Measurements from ENCODE around the gene PEX11A.

PEX11A gene

DNA sequence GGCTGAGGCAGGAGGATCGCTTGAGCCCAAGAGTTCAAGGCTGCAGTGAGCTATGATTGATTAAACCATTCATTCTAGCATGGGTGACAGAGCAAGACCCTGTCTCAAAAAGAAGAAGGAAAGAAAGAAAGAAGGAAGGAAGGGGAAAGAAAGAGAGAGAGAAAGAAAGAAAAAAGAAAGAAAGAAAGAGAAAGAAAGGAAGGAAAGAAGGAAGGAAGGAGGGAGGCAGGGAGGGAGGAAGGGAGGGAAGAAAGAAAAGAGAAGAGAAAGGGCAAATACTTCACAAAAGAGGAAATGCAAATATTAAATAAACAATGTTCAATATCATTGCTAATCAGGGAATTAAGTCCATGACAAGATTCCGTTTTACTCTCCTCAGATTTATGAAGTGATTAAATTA lies 31.3 kb downstream of the PEX11A start:
- Histone ChIP-seq H3K36me3 (ENCODE audit: control insufficient read depth in 2 of 2, insufficient read depth in 1 of 2, low read length in 2 of 2) (no peaks in the 10 kb centered on the region), H3K9me3 (ENCODE audit: control insufficient read depth, insufficient read depth, low read depth, low read length) (no peaks in the 10 kb centered on the region), H3K4me3 (ENCODE audit: low read depth, low read length) (no peak overlapping the region), H3K27ac (ENCODE audit: extremely low read depth, low read depth, low read length) (no peak overlapping the region), H3K4me1 (ENCODE audit: control insufficient read depth, insufficient read depth, low read length) (peaks cover 6% of the 10 kb centered on the region; the same call in 1 of the 2 replicates)
- POLR2A ChIA-PET, result no interaction called here
- TF ChIP-seq ZNF366 (tag by site-specific recombination; conservative IDR thresholded peaks at IDR 0.05) (peak; percentile 88), ZNF274 (IDR thresholded peaks at IDR 0.05; ENCODE audit: low read length) (no peak), ZNF274 (tag by site-specific recombination; IDR thresholded peaks at IDR 0.05; ENCODE audit: borderline replicate concordance) (no peak)
- CTCF ChIA-PET, result interaction anchor here (0.6 to 7.8 kb wide), 3 partner anchors 12 to 215 kb away, joined by 3 to 36 read pairs (median 15); no protein-coding TSS in a partner anchor

DNA sequence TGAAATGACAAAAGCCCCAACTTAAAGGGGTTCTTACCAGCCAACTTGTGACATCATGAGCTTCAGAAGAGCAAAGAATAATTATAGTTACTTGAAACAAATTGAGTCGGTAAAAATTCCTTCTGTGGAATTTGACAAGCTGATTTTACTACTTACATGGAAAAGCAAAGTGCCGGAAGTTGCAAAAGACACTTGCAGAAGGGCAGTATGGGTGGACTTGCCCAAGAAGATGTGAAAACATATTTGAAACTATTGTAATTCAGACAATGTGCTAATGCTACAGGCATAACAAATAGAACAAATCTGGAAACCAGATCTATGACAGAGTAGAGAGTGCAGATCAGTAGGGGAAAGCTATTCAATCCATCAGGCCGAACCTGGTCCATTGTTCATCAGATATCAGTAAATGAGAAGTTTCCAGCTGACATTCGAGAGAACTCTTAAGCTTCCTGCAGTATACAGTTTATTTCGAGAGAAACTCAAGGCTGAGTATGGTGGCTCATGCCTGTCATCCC lies 32.8 kb downstream of the PEX11A start:
- POLR2A ChIA-PET, result interaction anchor here (0.6 to 1.1 kb wide), 2 partner anchors 83 to 411 kb away, joined by 3 read pairs; partner anchors contain the start of gene TICRR

DNA sequence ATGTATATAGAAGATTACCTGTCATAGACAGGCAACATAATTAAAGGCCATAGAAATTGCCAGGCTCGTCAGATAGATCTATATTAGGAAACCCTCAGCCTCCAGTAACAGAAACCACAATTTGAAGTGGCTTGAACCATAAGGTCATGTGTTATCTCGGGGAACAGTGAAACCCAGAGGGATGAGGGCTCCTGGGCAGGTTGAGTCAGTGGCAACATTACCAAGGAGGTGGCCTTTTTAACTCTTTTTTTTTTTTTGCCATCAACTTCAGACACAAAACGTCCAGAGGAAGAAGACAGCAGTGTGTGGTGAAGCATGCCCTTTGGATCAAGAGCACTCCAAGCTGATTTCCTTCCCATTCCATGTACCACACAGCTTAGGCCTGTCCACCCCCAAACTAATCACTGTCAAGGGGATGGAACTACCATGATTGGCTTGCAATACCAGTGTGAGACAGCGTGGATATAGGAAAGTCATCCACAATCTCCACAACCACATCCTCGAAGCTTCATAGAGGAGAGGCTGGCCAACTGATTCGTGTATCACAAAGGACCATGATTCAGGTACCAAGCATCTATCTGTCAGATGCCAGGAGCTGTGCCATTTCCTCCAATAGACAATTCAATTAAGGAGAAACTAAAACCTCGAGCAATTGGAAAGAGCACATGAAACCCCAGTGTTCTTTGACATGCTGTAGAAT lies 34.3 kb downstream of the PEX11A start:
- no peak overlapping the region for H3K4me3 ChIP-seq (ENCODE audit: low read depth, low read length)
- ChIA-PET POLR2A (no interaction called here), CTCF (interaction anchor here (1.4 to 3.9 kb wide), 2 partner anchors 9 to 17 kb away, joined by 4 to 15 read pairs; no protein-coding TSS in a partner anchor)
- peaks cover 0 to 22% of the 10 kb centered on the region in 2 experiments; a peak in 2 of 3 replicates for H3K36me3 ChIP-seq (ENCODE audit: control insufficient read depth in 2 of 2, insufficient read depth in 1 of 2, low read length in 2 of 2)
- H3K27ac ChIP-seq (ENCODE audit: extremely low read depth, low read depth, low read length), result no peak overlapping the region
- no peaks in the 10 kb centered on the region for H3K9me3 ChIP-seq (ENCODE audit: control insufficient read depth, insufficient read depth, low read depth, low read length)
- TF ChIP-seq ZNF433 (tag by site-specific recombination; IDR thresholded peaks at IDR 0.05; ENCODE audit: low read depth), result no peak
- TF ChIP-seq ZNF837 (tag by site-specific recombination; IDR thresholded peaks at IDR 0.05), result no peak
- peaks cover 8% of the 10 kb centered on the region; the same call in 1 of the 2 replicates for H3K4me1 ChIP-seq (ENCODE audit: control insufficient read depth, insufficient read depth, low read length)

More for the DNA sequence above, 32.8 kb downstream of the PEX11A start:
- CTCF ChIA-PET, result interaction anchor here (0.6 to 3.9 kb wide), 6 partner anchors 8 to 630 kb away, joined by 3 to 15 read pairs (median 4); no protein-coding TSS in a partner anchor
- H3K4me1 ChIP-seq (ENCODE audit: control insufficient read depth, insufficient read depth, low read length), result peaks cover 8% of the 10 kb centered on the region; the same call in 1 of the 2 replicates
- no peak overlapping the region for H3K4me3 ChIP-seq (ENCODE audit: low read depth, low read length)
- no peak overlapping the region for H3K27ac ChIP-seq (ENCODE audit: extremely low read depth, low read depth, low read length)
- H3K9me3 ChIP-seq (ENCODE audit: control insufficient read depth, insufficient read depth, low read depth, low read length), result no peaks in the 10 kb centered on the region
- peaks cover 0 to 8% of the 10 kb centered on the region in 2 experiments; a peak in 2 of 3 replicates for H3K36me3 ChIP-seq (ENCODE audit: control insufficient read depth in 2 of 2, insufficient read depth in 1 of 2, low read length in 2 of 2)
- TF ChIP-seq ZBTB17 (tag by site-specific recombination; IDR thresholded peaks at IDR 0.05), result peak; percentile 96
- TF ChIP-seq, protein P1, sequence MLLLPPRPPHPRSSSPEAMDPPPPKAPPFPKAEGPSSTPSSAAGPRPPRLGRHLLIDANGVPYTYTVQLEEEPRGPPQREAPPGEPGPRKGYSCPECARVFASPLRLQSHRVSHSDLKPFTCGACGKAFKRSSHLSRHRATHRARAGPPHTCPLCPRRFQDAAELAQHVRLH (tag by site-specific recombination; IDR thresholded peaks at IDR 0.05), result no peak

DNA sequence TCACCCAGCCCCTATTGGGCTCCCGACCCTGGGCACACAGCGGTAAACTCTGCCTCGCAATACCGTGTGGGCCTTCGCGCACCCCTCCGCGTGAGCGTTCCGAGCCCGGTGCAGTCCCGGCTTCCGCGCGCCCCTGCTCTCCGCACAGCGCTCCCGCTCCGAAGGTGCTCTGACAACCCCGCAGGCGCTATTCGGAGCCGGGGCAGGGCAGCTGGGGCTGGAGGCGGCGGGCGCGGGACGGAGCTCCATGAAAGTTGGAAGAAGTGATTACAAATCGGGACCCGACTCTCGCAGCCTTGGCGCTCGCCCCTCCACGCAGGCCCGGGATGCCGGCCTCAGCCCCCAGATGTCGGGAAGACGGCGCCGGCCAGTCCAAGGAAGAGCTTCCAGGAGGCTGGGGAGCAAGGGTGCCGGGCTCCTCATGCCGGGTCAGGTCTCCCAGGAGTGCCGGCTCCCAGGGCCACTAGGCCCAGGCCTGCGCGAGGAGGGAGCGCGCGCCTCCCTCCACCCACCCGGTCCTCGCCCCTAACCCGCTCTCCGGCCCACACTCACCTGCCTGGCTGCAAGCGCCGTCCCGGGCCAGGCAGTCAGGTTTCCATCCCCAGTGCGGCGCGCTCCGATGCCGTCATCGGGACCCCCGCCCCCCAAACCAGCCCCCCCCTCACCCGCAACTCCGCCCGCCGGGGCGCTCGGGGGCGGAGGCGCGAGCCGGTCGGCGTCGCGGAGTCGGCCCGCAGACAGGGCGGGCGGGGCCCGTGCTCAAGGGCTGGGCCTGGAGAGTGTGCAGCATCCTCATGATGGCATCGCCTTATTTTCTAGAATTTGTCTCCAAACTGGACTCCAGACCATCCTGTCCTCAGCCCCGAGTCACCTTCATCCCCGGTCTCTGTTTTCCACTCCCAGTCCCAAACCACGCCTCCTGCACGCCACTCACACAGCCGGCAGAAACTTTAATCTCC lies 35.4 kb downstream of the PEX11A start, which contains the start of gene KIF7:
Gene KIF7, minus strand, starts transcription at position 621 of the 959 bp plus-strand sequence. CDS start 2,537 bp downstream, outside the sequence.
- Histone ChIP-seq H3K4me1 (ENCODE audit: control insufficient read depth, insufficient read depth, low read length) (peaks cover 8% of the 10 kb centered on the region; the same call in 1 of the 2 replicates), H3K36me3 (ENCODE audit: control insufficient read depth in 2 of 2, insufficient read depth in 1 of 2, low read length in 2 of 2) (peaks cover 7 to 23% of the 10 kb centered on the region in 2 experiments; a peak in 2 of 3 replicates), H3K27ac (ENCODE audit: extremely low read depth, low read depth, low read length) (peak within 1 kb of the TSS; percentile 86; the same call in 1 of the 2 replicates), H3K9me3 (ENCODE audit: control insufficient read depth, insufficient read depth, low read depth, low read length) (no peaks in the 10 kb centered on the region), H3K4me3 (ENCODE audit: low read depth, low read length) (peak within 1 kb of the TSS; percentile 89)
- POLR2A ChIA-PET, result interaction anchor here (0.6 kb wide), 2 partner anchors 15 to 123 kb away, joined by 3 to 7 read pairs; no protein-coding TSS in a partner anchor
- CTCF ChIA-PET, result interaction anchor here (1.4 kb wide), 1 partner anchor 18 kb away, joined by 3 read pairs; no protein-coding TSS in a partner anchor
- TF ChIP-seq ZNF184 (tag by site-specific recombination; IDR thresholded peaks at IDR 0.05) (no peak), ZNF510 (tag by site-specific recombination; IDR thresholded peaks at IDR 0.05; ENCODE audit: insufficient replicate concordance) (no peak), ZBTB1 (tag by site-specific recombination; IDR thresholded peaks at IDR 0.05) (no peak), ZNF776 (tag by site-specific recombination; IDR thresholded peaks at IDR 0.05; ENCODE audit: borderline replicate concordance) (no peak), ZNF140 (tag by site-specific recombination; IDR thresholded peaks at IDR 0.05) (no peak), SCRT2 (tag by site-specific recombination; IDR thresholded peaks at IDR 0.05) (no peak), OSR2 (tag by site-specific recombination; IDR thresholded peaks at IDR 0.05) (no peak), SP7 (tag by site-specific recombination; IDR thresholded peaks at IDR 0.05) (peak; percentile 65)
- TF ChIP-seq, protein P2, sequence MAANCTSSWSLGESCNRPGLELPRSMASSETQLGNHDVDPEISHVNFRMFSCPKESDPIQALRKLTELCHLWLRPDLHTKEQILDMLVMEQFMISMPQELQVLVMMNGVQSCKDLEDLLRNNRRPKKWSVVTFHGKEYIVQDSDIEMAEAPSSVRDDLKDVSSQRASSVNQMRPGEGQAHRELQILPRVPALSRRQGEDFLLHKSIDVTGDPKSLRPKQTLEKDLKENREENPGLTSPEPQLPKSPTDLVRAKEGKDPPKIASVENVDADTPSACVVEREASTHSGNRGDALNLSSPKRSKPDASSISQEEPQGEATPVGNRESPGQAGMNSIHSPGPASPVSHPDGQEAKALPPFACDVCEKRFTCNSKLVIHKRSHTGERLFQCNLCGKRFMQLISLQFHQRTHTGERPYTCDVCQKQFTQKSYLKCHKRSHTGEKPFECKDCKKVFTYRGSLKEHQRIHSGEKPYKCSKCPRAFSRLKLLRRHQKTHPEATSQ (tag by site-specific recombination; IDR thresholded peaks at IDR 0.05), result no peak
- TF ChIP-seq, protein P3, sequence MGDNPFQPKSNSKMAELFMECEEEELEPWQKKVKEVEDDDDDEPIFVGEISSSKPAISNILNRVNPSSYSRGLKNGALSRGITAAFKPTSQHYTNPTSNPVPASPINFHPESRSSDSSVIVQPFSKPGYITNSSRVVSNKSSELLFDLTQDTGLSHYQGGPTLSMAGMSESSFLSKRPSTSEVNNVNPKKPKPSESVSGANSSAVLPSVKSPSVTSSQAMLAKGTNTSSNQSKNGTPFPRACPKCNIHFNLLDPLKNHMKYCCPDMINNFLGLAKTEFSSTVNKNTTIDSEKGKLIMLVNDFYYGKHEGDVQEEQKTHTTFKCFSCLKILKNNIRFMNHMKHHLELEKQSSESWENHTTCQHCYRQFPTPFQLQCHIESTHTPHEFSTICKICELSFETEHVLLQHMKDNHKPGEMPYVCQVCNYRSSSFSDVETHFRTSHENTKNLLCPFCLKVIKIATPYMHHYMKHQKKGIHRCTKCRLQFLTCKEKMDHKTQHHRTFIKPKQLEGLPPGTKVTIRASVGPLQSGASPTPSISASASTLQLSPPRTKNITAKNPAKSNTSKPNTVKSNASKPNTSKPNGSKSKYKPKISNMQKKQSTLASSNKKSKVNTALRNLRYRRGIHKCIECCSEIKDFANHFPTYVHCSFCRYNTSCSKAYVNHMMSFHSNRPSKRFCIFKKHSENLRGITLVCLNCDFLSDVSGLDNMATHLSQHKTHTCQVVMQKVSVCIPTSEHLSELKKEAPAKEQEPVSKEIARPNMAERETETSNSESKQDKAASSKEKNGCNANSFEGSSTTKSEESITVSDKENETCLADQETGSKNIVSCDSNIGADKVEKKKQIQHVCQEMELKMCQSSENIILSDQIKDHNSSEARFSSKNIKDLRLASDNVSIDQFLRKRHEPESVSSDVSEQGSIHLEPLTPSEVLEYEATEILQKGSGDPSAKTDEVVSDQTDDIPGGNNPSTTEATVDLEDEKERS (tag by site-specific recombination; IDR thresholded peaks at IDR 0.05), result no peak
- TF ChIP-seq, protein P4, sequence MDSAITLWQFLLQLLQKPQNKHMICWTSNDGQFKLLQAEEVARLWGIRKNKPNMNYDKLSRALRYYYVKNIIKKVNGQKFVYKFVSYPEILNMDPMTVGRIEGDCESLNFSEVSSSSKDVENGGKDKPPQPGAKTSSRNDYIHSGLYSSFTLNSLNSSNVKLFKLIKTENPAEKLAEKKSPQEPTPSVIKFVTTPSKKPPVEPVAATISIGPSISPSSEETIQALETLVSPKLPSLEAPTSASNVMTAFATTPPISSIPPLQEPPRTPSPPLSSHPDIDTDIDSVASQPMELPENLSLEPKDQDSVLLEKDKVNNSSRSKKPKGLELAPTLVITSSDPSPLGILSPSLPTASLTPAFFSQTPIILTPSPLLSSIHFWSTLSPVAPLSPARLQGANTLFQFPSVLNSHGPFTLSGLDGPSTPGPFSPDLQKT (IDR thresholded peaks at IDR 0.05; ENCODE audit: borderline replicate concordance, low read depth, low read length), result no peak

Measured in HEK293 (cell line).